ENCODE results near the gene EIF2AK3.

- no peak for TF ChIP-seq CTCF (IDR thresholded peaks at IDR 0.05)
- no peak for TF ChIP-seq POLR2A (IDR thresholded peaks at IDR 0.05)
These were observed 97.2 kb downstream of the EIF2AK3 start for GRCh38 chr2:88530081-88530480.
